Transverse colon (tissue), 4 donors: Measurements from ENCODE around the gene SCN4B.

Experiments used
- CTCF ChIP-seq, 5 experiments: fragments of 200-600 bp in 3 of 5; fragments of 450-650 bp in 2 of 5; sonication (generic) in 3 of 5; IDR thresholded peaks; 1 replicate in 2 of 5; 2 replicates in 3 of 5; pipeline ENCODE4 v1.5.1; 2016 to 2017; ENCODE audit warnings: antibody characterized with exemption in 5 of 5, inconsistent platforms in 3 of 5, mild to moderate bottlenecking in 2 of 5, moderate library complexity in 1 of 5
- POLR2A ChIP-seq: fragments of 450-650 bp; IDR thresholded peaks from one replicate; pipeline ENCODE4 v1.6.1; 2016; ENCODE audit warnings: antibody characterized with exemption, mild to moderate bottlenecking, moderate library complexity
- POLR2AphosphoS5 ChIP-seq, 3 donors: sonication (generic); formaldehyde crosslinking; IDR thresholded peaks; one replicate each; pipeline ENCODE4 v1.6.1; 2016; ENCODE audit warnings: antibody characterized with exemption in 3 of 3

GRCh38 chr11:118168316-118168715 lies 15.7 kb upstream of the SCN4B start:
- TF ChIP-seq POLR2A, result no peak
- no peak for TF ChIP-seq CTCF (IDR thresholded peaks at IDR 0.05)
- TF ChIP-seq POLR2AphosphoS5 (IDR thresholded peaks at IDR 0.05), result no peak
